KG1 (cell line): Measurements from ENCODE around the gene DNAJC30.
"Not testable (repeated sequence)": the region's sequence is repeated elsewhere in the genome, so short reads cannot be mapped to it uniquely, and the experiment has no call there.

Experiments used
- DNase-seq: peaks from one replicate; lab custom pipeline; 2025; lab: John Stamatoyannopoulos, UW

The DNAJC30 gene

GRCh38 chr7:73681031-73681430, 2.2 kb downstream of the DNAJC30 start:
- DNase-seq: no peak

- no peak for DNase-seq
These were observed 2.8 kb downstream of the DNAJC30 start for GRCh38 chr7:73680501-73680900.

- DNase-seq: no peak
These were observed 3.5 kb downstream of the DNAJC30 start for GRCh38 chr7:73679709-73680108.

GRCh38 chr7:73678862-73679261, 4.4 kb downstream of the DNAJC30 start:
- DNase-seq: no peak

- not testable (repeated sequence) for DNase-seq
These were observed 7.2 kb downstream of the DNAJC30 start for GRCh38 chr7:73676062-73676461.

GRCh38 chr7:73674468-73675124, 8.7 kb downstream of the DNAJC30 start:
- no peak for DNase-seq

GRCh38 chr7:73671857-73672445, 11.3 kb downstream of the DNAJC30 start:
- DNase-seq: no peak

GRCh38 chr7:73671322-73671661, 12.0 kb downstream of the DNAJC30 start:
- DNase-seq: no peak

- DNase-seq: no peak
These were observed 13.3 kb downstream of the DNAJC30 start for GRCh38 chr7:73669858-73670385.

GRCh38 chr7:73669288-73669701, 14.0 kb downstream of the DNAJC30 start:
- DNase-seq: no peak

- DNase-seq: no peak
These were observed 14.4 kb downstream of the DNAJC30 start for GRCh38 chr7:73668886-73669230.

- DNase-seq: no peak
These were observed 15.0 kb downstream of the DNAJC30 start for GRCh38 chr7:73668103-73668885.

GRCh38 chr7:73667344-73668102, 15.7 kb downstream of the DNAJC30 start, which contains the start of gene VPS37D:
Gene VPS37D (plus strand): TSS chr7:73667831. CDS start chr7:73667959, 128 bp downstream.
- DNase-seq: peak; percentile 68

- no peak for DNase-seq
These were observed 20.2 kb downstream of the DNAJC30 start for GRCh38 chr7:73663033-73663432.

- not testable (repeated sequence) for DNase-seq
These were observed 22.7 kb downstream of the DNAJC30 start for GRCh38 chr7:73660594-73660993.

- no peak for DNase-seq
These were observed 23.3 kb downstream of the DNAJC30 start for GRCh38 chr7:73659983-73660382.

- not testable (repeated sequence) for DNase-seq
These were observed 27.9 kb downstream of the DNAJC30 start for GRCh38 chr7:73655309-73655708.

- DNase-seq: no peak
These were observed 30.7 kb downstream of the DNAJC30 start for GRCh38 chr7:73652541-73652949.

GRCh38 chr7:73650524-73650923, 32.7 kb downstream of the DNAJC30 start:
- DNase-seq: no peak

- DNase-seq: no peak
These were observed 33.7 kb downstream of the DNAJC30 start for GRCh38 chr7:73649576-73649975.

GRCh38 chr7:73648593-73649332, 34.5 kb downstream of the DNAJC30 start:
- DNase-seq: no peak
